OCI-LY1 (cell line): ENCODE measurements around the gene KRABD2.

ENCODE experiments used
- EZH2 ChIP-seq: fragments of 200-600 bp; sonication (generic), shearing (Covaris generic); IDR thresholded peaks from 2 replicates; pipeline ENCODE4 v1.8.0; 2017; ENCODE audit warnings: borderline replicate concordance, mixed run types, mild to moderate bottlenecking, antibody characterized with exemption, low read length, moderate library complexity, mixed read lengths
- TF ChIP-seq, protein P1 (sequence below): fragments of 200-600 bp; sonication (generic), shearing (Covaris generic); IDR thresholded peaks from 2 replicates; pipeline ENCODE4 v1.5.1; 2017; ENCODE audit warnings: mild to moderate bottlenecking, antibody characterized with exemption, low read length, moderate library complexity, mixed read lengths

DNA sequence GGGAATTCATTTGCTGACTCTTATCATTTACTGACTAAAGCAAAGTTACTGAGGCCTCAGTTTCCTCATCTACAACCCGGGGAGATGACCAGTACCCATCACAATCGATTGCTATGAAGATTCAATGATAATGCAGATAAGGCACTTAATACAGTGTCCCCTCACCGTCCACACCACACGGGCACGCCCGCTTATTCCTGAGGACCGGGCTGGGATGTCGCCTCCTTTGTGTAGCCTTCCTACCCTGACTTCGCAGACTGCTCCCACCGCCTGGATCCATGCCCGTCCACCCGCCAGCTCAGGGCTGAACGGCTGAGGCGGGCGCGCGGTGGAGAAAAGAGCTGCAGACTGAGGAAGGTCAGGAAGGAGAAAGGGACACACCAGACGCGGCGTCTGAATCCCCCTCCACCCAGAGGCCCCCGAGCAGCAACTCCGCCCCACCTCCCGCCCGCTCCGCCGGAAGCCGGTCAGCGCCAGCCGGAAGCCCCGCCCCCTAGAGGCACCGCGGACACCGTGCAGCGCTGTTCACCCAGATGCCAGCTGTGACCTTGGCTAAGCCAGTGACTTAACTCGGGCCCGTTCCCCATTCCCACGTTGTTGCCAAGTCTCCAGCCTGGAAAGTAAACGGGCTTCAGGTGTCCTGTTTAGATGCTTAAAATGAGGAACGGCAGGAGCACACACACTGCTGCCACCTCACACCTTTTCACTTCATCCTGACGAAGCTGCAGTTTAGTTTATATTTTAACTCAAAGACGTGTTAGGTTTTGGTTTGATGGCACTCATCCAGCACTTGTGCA, at the start of gene KRABD2:
- TF ChIP-seq, protein P1, sequence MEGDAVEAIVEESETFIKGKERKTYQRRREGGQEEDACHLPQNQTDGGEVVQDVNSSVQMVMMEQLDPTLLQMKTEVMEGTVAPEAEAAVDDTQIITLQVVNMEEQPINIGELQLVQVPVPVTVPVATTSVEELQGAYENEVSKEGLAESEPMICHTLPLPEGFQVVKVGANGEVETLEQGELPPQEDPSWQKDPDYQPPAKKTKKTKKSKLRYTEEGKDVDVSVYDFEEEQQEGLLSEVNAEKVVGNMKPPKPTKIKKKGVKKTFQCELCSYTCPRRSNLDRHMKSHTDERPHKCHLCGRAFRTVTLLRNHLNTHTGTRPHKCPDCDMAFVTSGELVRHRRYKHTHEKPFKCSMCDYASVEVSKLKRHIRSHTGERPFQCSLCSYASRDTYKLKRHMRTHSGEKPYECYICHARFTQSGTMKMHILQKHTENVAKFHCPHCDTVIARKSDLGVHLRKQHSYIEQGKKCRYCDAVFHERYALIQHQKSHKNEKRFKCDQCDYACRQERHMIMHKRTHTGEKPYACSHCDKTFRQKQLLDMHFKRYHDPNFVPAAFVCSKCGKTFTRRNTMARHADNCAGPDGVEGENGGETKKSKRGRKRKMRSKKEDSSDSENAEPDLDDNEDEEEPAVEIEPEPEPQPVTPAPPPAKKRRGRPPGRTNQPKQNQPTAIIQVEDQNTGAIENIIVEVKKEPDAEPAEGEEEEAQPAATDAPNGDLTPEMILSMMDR = peak; percentile 54
- TF ChIP-seq EZH2 = no peak
